ENCODE results near the gene TGFBI.

Gene TGFBI

GRCh38 chr5:136070486-136071285 is 41.9 kb downstream of the TGFBI start:
- no peak for DNase-seq

GRCh38 chr5:136073714-136074529 is 45.1 kb downstream of the TGFBI start:
- no peak for DNase-seq

- DNase-seq, result no peak
Measured at GRCh38 chr5:136075466-136075891, 46.7 kb downstream of the TGFBI start.

- no peak for DNase-seq
Measured at GRCh38 chr5:136076067-136076466, 47.3 kb downstream of the TGFBI start.

GRCh38 chr5:136076881-136077445 is 48.2 kb downstream of the TGFBI start:
- no peak for DNase-seq

GRCh38 chr5:136079195-136079985 is 50.6 kb downstream of the TGFBI start:
- DNase-seq, result no peak

- no peak for DNase-seq
Measured at GRCh38 chr5:136080113-136080482, 51.3 kb downstream of the TGFBI start.

GRCh38 chr5:136080483-136081216 is 51.9 kb downstream of the TGFBI start:
- no peak for DNase-seq

- no peak for DNase-seq
Measured at GRCh38 chr5:136081217-136081591, 52.4 kb downstream of the TGFBI start.

- DNase-seq, result no peak
Measured at GRCh38 chr5:136082390-136083193, 53.8 kb downstream of the TGFBI start.

- no peak for DNase-seq
Measured at GRCh38 chr5:136084698-136085097, 55.9 kb downstream of the TGFBI start.

- no peak for DNase-seq
Measured at GRCh38 chr5:136086783-136087566, 58.2 kb downstream of the TGFBI start.

GRCh38 chr5:136087961-136088871 is 59.4 kb downstream of the TGFBI start:
- DNase-seq, result no peak

- no peak for DNase-seq
Measured at GRCh38 chr5:136089791-136090190, 61.0 kb downstream of the TGFBI start.

- no peak for DNase-seq
Measured at GRCh38 chr5:136090319-136090718, 61.5 kb downstream of the TGFBI start.

GRCh38 chr5:136094189-136094912 is 65.6 kb downstream of the TGFBI start:
- DNase-seq, result no peak

- no peak for DNase-seq
Measured at GRCh38 chr5:136094913-136095641, 66.3 kb downstream of the TGFBI start.

- no peak for DNase-seq
Measured at GRCh38 chr5:136098176-136098575, 69.4 kb downstream of the TGFBI start.

All from NCI-H1436 (cell line).